ENCODE data around the gene QRICH2.

Gene QRICH2

GRCh38 chr17:76307966-76308338, at the start of gene QRICH2:
Gene QRICH2, minus strand, starts transcription at chr17:76308276. Its CDS starts 278 bp downstream, at chr17:76307998.
- TF ChIP-seq, protein P1, sequence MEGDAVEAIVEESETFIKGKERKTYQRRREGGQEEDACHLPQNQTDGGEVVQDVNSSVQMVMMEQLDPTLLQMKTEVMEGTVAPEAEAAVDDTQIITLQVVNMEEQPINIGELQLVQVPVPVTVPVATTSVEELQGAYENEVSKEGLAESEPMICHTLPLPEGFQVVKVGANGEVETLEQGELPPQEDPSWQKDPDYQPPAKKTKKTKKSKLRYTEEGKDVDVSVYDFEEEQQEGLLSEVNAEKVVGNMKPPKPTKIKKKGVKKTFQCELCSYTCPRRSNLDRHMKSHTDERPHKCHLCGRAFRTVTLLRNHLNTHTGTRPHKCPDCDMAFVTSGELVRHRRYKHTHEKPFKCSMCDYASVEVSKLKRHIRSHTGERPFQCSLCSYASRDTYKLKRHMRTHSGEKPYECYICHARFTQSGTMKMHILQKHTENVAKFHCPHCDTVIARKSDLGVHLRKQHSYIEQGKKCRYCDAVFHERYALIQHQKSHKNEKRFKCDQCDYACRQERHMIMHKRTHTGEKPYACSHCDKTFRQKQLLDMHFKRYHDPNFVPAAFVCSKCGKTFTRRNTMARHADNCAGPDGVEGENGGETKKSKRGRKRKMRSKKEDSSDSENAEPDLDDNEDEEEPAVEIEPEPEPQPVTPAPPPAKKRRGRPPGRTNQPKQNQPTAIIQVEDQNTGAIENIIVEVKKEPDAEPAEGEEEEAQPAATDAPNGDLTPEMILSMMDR (conservative IDR thresholded peaks at IDR 0.05), result no peak

DNA sequence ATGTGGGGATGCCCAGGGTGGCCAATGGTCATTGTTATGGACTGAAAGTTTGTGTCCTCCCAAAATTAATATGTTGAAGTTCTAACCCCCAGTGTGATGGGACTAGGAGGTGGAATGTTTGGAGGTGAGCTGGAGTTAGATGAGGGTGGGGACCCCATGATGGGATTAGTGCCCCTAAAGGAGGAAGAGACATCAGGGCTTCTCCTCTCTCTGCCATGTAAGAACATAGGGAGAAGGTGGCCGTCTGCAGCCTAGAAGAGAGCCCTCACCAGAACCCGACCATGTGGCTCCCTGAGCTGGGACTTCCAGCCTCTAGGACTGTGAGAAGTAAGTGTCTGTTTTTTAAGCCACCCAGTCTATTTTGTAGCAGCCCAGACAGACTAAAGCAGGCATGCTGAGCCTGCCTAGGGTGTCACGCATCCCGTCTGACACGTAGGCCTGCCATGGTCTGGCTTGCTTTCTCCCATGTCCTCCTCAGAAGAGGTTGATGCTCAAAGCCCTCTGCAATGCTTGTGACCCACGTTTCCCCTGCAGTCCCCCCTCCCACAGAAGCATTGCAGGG, 49.6 kb upstream of the QRICH2 start:
- TF ChIP-seq, protein P1 (conservative IDR thresholded peaks at IDR 0.05), result no peak
- no peak overlapping the region for H3K27ac ChIP-seq

More at GRCh38 chr17:76307966-76308338, at the start of gene QRICH2:
- no peak within 1 kb of the TSS for H3K27ac ChIP-seq

- H3K27ac ChIP-seq, result 0 out of 2 replicates have a peak overlapping the region, but pooled peaks have one; percentile 2
- TF ChIP-seq, protein P1 (conservative IDR thresholded peaks at IDR 0.05), result no peak
These were observed 48.9 kb upstream of the QRICH2 start for GRCh38 chr17:76356803-76357456.

DNA sequence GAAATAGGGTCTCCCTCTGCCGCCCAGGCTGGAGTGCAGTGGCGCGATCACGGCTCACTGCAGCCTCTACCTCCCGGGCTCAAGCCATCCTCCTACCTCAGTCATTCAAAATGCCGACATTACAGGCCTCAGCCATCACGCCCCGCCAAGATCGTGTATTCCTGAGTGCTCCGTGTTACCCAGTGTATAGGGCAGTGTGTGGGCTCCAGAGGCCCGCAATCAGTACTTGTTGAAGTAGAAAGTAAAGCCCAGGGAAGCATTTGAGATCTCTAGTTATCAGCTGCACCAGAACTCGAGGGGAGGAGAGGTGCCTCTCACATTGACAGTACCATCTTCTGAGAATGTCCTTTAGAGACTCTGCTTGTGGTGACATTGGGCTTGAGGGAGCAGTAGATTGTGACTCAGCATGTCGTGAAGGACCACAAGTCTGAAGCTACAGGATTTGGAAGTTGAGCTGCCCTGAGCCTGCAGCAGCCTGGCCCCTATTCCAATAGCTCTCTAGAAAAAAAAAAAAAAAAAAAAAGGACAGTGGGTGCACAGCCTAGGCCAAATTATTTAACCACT, 46.8 kb upstream of the QRICH2 start:
- H3K27ac ChIP-seq, result peak overlapping the region; percentile 97
- TF ChIP-seq, protein P1 (conservative IDR thresholded peaks at IDR 0.05), result no peak

DNA sequence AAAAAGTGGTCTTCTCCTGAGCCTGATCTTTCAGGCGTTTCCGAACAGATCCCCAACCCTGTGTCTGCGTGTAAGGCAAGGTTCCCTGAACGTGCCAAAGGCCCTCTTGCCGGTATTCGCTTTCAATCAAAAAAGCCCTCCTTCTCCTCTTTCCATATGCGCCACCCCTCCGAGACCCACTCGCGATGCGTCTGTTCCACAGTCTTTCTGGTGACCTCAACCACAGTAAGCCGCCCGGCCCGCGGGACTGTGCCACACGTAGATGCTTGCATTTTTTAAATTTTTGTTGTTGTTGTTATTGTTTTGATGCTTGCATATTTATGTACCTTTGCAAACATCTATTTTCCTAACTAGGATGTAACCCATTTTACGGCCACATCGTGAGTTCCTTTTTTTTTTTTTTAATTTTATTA, 46.2 kb upstream of the QRICH2 start:
- H3K27ac ChIP-seq, result peak overlapping the region; percentile 97
- TF ChIP-seq, protein P1 (conservative IDR thresholded peaks at IDR 0.05), result no peak

DNA sequence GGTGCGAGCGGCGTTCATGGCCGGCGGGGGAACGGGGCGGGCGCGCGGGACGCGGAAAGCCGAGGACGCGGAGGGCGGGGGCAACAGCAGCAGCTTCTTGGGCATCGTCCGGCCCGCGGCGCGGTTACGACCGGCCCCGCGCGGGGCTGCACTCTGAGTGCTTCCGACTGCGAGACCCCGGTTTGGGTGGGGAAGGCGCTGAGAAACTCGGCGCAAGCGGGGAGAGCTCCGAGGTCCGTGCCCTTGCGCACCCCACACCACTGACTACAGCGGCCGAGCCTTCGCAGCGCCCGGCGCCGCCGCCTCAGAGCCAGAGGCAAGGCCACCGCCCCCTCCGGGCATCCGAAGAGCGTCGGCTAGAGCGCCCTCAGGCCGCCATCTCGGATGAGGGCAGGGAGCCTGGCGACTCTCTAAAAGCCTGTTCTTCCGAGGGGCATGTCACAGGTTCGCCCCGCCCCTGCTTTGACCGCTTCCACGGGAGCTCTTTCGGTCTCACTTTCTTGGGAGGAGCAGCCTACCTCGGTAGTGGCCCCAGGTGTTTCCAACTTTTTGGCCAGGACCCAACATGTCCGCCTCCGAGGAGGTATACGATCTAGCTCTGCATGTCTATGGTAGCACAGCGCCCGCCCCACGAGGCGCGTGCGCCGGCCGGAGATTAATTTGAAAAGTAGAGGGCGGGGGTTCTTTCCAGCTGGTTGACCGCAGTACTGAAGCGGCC, 45.7 kb upstream of the QRICH2 start, which contains the start of gene PRPSAP1:
TSS of gene PRPSAP1 (minus strand) at position 318 of the 718 bp plus-strand sequence. CDS start at position 105, 213 bp downstream.
- TF ChIP-seq, protein P1 (conservative IDR thresholded peaks at IDR 0.05), result peak; percentile 11; the same call in 1 of the 2 replicates
- peak within 1 kb of the TSS; percentile 97 for H3K27ac ChIP-seq

All from VCaP (cell line).